ENCODE measurements around the gene REXO1.

The REXO1 gene

DNA sequence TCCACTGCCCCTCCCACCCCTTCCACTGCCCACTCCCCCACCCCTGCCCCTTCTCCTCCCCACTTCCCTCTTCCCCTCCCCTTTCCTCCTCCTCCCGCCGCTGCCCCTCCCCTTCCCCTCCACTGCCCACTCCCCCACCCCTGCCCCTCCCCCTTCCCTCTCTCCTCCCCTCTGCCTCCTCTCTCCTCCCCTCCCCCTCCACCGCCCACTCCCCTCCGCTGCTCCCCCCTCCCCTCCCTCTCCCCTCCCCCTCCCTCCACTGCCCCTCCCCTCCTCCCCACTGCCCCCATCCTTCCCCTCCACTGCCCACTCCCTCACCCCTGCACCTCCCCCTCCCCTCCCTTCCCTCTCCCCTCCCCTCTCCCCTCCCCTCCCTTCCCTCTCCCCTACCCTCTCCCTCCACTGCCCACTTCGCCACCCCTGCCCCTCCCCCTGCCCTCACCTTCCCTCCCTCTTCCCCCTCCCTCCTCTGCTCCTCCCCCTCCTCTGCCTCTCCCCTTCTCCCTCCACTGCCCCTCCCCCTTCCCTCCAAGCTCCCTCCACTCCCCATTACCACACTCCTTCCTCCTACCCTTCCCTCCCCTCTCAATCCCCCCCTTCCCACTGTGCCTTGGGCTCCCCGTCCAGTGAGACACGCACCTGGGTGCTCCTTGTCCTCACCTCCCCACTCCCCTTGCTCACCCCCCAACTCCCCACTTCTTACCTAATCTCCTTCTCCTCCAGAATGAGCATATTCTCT, 58.1 kb downstream of the REXO1 start:
- no peaks in the 10 kb centered on the region for H3K36me3 ChIP-seq (ENCODE audit: control insufficient read depth, insufficient read depth, low read length)
- no peak overlapping the region for H3K4me3 ChIP-seq (ENCODE audit: low read length)
- no peak overlapping the region for H3K9ac ChIP-seq (ENCODE audit: low read length)
- no peaks in the 10 kb centered on the region for H3K4me1 ChIP-seq (ENCODE audit: control insufficient read depth, insufficient read depth, low read length)
- H3K27me3 ChIP-seq (ENCODE audit: control insufficient read depth, insufficient read depth, low read length), result no peaks in the 10 kb centered on the region
- no peak overlapping the region for H3K27ac ChIP-seq (ENCODE audit: low read depth, low read length)

DNA sequence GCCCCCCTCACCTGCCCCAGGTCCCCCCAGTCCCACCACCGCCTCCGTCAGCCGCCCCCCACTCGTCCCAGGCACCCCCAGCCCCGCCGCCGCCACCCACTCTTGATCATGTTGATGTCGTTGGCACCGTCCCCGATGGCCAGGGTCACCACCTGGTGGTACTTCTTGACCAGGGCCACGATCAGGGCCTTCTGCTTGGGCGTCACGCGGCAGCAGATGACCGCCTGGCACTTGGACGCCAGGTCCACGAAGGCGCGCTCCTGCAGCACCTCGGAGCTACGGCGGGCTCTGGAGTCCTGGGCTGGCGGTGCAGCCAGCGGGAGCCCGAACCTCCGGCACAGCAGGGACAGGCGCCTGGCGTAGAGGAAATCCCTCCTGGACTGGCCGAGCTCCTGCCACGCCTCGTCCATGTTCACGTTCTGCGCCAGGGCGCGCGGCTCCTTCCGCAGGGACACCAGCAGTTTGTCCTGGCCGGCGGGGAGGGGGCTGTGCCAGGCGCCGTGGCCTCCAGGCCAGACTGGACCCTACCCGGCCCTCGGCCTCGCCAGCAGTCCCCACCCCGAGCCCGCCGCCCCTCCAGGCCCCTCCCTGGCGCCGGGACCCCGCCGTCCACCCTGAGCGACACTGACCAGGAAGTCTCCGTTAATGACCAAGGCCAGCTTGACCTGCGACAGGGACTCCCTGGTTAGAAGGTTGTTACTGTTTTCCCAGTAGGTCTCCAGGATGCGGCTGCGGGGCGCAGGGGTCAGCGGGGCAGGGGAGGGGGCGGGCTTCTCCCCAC, 58.8 kb downstream of the REXO1 start:
- Histone ChIP-seq H3K9ac (ENCODE audit: low read length) (no peak overlapping the region), H3K27ac (ENCODE audit: low read depth, low read length) (no peak overlapping the region), H3K27me3 (ENCODE audit: control insufficient read depth, insufficient read depth, low read length) (no peaks in the 10 kb centered on the region), H3K4me3 (ENCODE audit: low read length) (no peak overlapping the region), H3K4me1 (ENCODE audit: control insufficient read depth, insufficient read depth, low read length) (no peaks in the 10 kb centered on the region), H3K36me3 (ENCODE audit: control insufficient read depth, insufficient read depth, low read length) (no peaks in the 10 kb centered on the region)

DNA sequence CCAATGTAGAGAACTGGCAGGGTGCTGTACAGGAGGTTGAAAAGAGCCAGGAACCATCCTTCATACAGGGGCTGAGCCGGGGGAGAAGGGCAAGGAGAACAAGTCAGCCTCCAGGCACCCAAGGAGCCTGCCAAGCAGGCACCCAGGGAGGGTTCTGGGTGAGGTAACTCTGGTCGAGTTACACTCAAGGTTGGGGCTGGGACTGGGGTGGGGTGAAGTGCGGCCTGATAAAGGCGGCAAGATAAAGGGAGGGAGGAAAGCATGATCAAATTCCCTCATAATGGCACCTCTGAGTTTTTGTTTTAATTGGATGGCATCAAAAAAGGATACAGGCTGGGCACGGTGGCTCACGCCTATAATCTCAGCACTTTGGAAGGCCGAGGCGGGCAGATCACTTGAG, 61.2 kb downstream of the REXO1 start:
- Histone ChIP-seq H3K9ac (ENCODE audit: low read length) (no peak overlapping the region), H3K27ac (ENCODE audit: low read depth, low read length) (no peak overlapping the region), H3K27me3 (ENCODE audit: control insufficient read depth, insufficient read depth, low read length) (peaks cover 5% of the 10 kb centered on the region), H3K4me1 (ENCODE audit: control insufficient read depth, insufficient read depth, low read length) (no peaks in the 10 kb centered on the region), H3K4me3 (ENCODE audit: low read length) (no peak overlapping the region), H3K36me3 (ENCODE audit: control insufficient read depth, insufficient read depth, low read length) (no peaks in the 10 kb centered on the region)

DNA sequence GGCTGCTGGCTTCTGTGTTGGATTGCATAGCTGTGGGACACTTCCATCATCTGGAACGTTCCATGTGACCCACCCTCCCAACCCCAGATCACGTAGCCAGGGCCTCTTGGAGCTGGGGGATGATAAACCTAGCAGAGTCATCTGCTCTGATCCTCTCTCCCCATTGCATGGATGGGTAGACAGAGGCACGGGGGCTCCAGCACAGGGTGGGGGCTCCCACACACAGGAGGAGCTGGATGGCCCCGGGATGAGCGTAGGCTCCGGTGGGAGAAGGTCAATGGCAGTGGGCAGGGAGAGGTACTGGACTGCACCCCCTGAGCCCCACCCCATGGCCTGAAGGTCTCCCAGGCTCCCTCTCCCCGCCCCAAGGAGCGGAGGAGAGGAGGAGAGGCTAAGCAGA, 61.6 kb downstream of the REXO1 start:
- Histone ChIP-seq H3K27me3 (ENCODE audit: control insufficient read depth, insufficient read depth, low read length) (peaks cover 5% of the 10 kb centered on the region), H3K9ac (ENCODE audit: low read length) (no peak overlapping the region), H3K36me3 (ENCODE audit: control insufficient read depth, insufficient read depth, low read length) (no peaks in the 10 kb centered on the region), H3K4me1 (ENCODE audit: control insufficient read depth, insufficient read depth, low read length) (no peaks in the 10 kb centered on the region), H3K27ac (ENCODE audit: low read depth, low read length) (no peak overlapping the region), H3K4me3 (ENCODE audit: low read length) (no peak overlapping the region)

DNA sequence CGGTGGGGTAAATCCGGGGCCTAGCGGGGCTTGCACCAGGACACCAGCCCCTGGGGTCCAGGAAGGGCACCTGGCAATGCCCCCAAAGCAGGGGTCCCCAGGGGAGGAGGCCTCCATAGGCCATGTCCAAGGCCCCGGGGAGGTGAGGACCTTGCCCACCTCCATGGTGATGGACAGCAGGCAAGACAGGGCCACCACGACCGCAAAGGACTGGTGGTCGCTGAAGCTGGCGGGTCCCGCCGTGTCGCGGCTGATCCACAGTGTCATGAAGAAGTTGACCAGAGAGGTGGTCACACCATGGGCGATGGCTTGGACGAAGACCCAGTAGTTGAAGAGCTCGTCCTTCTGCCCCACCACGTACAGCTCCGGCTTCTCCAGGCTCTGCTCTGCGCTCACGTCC, 63.0 kb downstream of the REXO1 start:
- H3K4me3 ChIP-seq (ENCODE audit: low read length), result no peak overlapping the region
- no peaks in the 10 kb centered on the region for H3K36me3 ChIP-seq (ENCODE audit: control insufficient read depth, insufficient read depth, low read length)
- no peak overlapping the region for H3K9ac ChIP-seq (ENCODE audit: low read length)
- H3K4me1 ChIP-seq (ENCODE audit: control insufficient read depth, insufficient read depth, low read length), result no peaks in the 10 kb centered on the region
- H3K27ac ChIP-seq (ENCODE audit: low read depth, low read length), result no peak overlapping the region
- peaks cover 9% of the 10 kb centered on the region for H3K27me3 ChIP-seq (ENCODE audit: control insufficient read depth, insufficient read depth, low read length)

DNA sequence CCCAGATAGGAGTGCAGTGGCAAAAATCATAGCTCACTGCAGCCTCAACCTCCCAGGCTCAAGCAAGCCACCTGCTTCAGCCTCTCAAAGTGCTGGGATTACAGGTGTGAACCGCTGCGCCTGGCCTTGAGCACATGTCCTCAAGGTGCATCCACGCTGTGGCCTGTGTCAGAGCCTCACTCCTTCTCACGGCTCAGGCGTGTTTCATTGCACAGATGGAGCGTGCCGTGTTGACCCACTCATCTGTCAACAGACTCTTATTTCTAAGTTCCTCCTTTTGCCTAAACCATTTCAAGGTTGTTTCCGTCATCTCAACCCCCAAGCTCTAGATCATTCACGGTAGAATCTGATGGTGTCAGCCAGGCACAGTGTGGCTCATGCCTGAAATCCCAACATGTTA, 64.4 kb downstream of the REXO1 start:
- Histone ChIP-seq H3K4me1 (ENCODE audit: control insufficient read depth, insufficient read depth, low read length) (no peaks in the 10 kb centered on the region), H3K27ac (ENCODE audit: low read depth, low read length) (no peak overlapping the region), H3K27me3 (ENCODE audit: control insufficient read depth, insufficient read depth, low read length) (peaks cover 14% of the 10 kb centered on the region), H3K4me3 (ENCODE audit: low read length) (no peak overlapping the region), H3K36me3 (ENCODE audit: control insufficient read depth, insufficient read depth, low read length) (no peaks in the 10 kb centered on the region), H3K9ac (ENCODE audit: low read length) (no peak overlapping the region)

DNA sequence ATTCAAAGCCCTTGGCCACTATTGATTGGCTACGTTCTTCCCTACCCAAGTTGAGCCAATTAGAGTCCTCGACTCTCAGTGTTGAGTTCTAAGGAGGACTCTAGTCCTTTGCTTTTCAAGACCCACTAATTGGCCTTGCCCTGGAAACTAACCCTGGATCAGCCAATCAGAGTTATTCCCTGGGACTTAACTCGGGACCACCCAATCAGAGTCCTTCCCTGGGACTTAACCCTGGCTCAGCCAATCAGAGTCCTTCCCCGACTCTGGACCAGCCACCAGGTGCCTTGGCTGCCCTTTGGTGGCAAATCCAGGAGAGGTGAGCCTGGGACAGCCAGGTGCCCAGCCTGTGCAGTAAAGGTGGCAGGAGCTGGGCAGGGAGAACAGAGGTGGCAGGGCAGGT, 64.9 kb downstream of the REXO1 start:
- H3K4me1 ChIP-seq (ENCODE audit: control insufficient read depth, insufficient read depth, low read length), result no peaks in the 10 kb centered on the region
- H3K27ac ChIP-seq (ENCODE audit: low read depth, low read length), result no peak overlapping the region
- H3K27me3 ChIP-seq (ENCODE audit: control insufficient read depth, insufficient read depth, low read length), result peaks cover 14% of the 10 kb centered on the region

DNA sequence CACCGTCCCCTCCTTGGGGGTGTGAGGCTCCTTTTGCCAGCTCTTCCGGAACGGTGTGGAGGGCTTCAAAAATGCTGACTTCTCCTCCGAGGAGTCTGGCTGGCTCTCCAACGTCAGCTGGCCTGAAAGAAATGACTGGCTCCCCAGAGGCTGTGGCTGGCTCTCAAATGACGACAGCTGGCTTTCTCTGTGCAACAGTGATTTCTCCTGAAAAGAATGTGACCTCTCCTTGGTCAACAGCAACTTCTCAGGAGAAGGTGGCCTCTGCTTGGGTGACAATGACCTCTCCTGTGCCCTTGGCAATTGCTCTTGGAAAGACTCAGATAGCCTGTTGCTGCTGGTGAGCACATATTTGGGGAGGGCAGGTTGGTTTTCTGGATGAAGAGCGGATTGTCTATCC, 65.8 kb downstream of the REXO1 start:
- Histone ChIP-seq H3K9ac (ENCODE audit: low read length) (no peak overlapping the region), H3K4me3 (ENCODE audit: low read length) (no peak overlapping the region), H3K27ac (ENCODE audit: low read depth, low read length) (no peak overlapping the region), H3K27me3 (ENCODE audit: control insufficient read depth, insufficient read depth, low read length) (peaks cover 14% of the 10 kb centered on the region), H3K4me1 (ENCODE audit: control insufficient read depth, insufficient read depth, low read length) (no peaks in the 10 kb centered on the region), H3K36me3 (ENCODE audit: control insufficient read depth, insufficient read depth, low read length) (no peaks in the 10 kb centered on the region)

More for the DNA sequence above, 64.9 kb downstream of the REXO1 start:
- Histone ChIP-seq H3K9ac (ENCODE audit: low read length) (no peak overlapping the region), H3K36me3 (ENCODE audit: control insufficient read depth, insufficient read depth, low read length) (no peaks in the 10 kb centered on the region), H3K4me3 (ENCODE audit: low read length) (no peak overlapping the region)

DNA sequence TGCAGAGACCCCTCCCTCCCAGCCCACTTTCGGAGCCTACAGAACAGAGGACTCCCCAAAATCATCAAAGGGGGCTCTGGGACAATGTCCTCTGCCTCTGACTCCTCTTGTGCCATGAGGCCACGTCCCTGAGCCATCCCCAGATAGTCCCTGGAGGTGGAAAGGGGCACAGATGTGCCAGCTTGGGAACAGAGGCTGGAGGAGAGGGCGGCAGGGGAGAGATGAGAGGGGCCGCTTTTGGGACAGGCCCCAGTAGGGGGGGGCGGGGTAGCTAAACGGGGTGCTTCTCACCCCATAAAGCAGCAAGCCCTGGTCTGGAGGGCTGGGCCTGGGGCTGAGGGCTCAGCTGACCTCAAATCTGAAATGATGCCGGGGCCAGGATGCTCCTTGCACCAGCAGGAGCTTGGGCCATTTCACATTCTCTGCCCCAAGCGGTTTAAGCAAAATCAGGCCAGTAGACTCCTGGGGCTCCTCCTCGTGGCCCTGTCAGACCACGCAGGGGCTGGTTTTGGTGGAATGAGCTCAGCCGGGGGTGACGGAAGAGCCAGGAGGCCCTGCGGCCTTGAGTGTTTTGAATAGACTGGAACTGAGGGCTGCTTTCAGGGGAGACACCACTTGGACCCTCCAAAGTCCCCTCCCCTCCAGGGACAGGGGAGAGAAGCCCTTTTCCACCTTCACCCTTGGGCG, 67.9 kb downstream of the REXO1 start:
- H3K9ac ChIP-seq (ENCODE audit: low read length), result no peak overlapping the region
- no peak overlapping the region for H3K27ac ChIP-seq (ENCODE audit: low read depth, low read length)
- peaks cover 25% of the 10 kb centered on the region for H3K27me3 ChIP-seq (ENCODE audit: control insufficient read depth, insufficient read depth, low read length)
- no peak overlapping the region for H3K4me3 ChIP-seq (ENCODE audit: low read length)
- H3K36me3 ChIP-seq (ENCODE audit: control insufficient read depth, insufficient read depth, low read length), result no peaks in the 10 kb centered on the region
- H3K4me1 ChIP-seq (ENCODE audit: control insufficient read depth, insufficient read depth, low read length), result no peaks in the 10 kb centered on the region

DNA sequence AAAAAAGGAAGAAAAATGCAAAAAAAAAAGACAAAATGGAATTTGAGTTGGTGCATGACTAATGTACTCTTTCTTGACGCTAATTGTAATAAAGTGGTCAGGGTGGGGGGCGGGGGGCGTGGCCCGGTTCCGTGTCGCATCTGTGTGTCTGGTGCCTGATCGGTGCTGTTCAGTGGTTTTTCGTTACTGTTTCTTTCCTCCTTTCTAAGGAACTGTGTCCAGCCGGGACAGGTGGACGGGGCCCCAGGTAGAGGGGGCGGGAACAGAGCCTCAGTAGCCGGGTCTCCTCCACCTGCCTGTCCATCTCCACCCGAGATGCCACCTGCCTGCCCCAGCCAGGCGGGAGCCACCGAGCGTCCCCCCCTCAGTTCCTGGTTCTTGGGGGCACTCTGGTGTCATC, 68.7 kb downstream of the REXO1 start:
- no peak overlapping the region for H3K27ac ChIP-seq (ENCODE audit: low read depth, low read length)
- no peak overlapping the region for H3K4me3 ChIP-seq (ENCODE audit: low read length)
- H3K27me3 ChIP-seq (ENCODE audit: control insufficient read depth, insufficient read depth, low read length), result peaks cover 28% of the 10 kb centered on the region
- no peaks in the 10 kb centered on the region for H3K36me3 ChIP-seq (ENCODE audit: control insufficient read depth, insufficient read depth, low read length)
- no peaks in the 10 kb centered on the region for H3K4me1 ChIP-seq (ENCODE audit: control insufficient read depth, insufficient read depth, low read length)
- no peak overlapping the region for H3K9ac ChIP-seq (ENCODE audit: low read length)

DNA sequence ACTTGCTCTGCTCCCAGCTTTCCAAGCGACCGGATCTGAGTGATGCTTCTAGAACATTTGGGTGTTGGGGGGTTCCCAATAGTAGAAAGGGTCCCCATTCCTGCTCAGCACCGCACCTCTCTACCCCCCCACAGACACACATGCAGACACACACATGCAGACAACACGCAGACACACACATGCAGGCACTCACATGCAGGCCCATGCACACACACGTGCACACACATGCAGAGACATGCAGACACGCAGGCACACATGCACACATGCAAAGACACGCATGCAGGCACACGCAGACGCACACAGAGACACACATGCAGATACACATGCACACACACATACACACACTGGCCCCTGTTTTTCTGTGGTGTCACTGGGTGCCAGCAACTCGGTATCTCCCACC, 71.1 kb downstream of the REXO1 start:
- no peaks in the 10 kb centered on the region for H3K36me3 ChIP-seq (ENCODE audit: control insufficient read depth, insufficient read depth, low read length)
- H3K27ac ChIP-seq (ENCODE audit: low read depth, low read length), result no peak overlapping the region
- H3K4me1 ChIP-seq (ENCODE audit: control insufficient read depth, insufficient read depth, low read length), result no peaks in the 10 kb centered on the region
- H3K9ac ChIP-seq (ENCODE audit: low read length), result no peak overlapping the region
- H3K27me3 ChIP-seq (ENCODE audit: control insufficient read depth, insufficient read depth, low read length), result peaks cover 32% of the 10 kb centered on the region
- no peak overlapping the region for H3K4me3 ChIP-seq (ENCODE audit: low read length)

DNA sequence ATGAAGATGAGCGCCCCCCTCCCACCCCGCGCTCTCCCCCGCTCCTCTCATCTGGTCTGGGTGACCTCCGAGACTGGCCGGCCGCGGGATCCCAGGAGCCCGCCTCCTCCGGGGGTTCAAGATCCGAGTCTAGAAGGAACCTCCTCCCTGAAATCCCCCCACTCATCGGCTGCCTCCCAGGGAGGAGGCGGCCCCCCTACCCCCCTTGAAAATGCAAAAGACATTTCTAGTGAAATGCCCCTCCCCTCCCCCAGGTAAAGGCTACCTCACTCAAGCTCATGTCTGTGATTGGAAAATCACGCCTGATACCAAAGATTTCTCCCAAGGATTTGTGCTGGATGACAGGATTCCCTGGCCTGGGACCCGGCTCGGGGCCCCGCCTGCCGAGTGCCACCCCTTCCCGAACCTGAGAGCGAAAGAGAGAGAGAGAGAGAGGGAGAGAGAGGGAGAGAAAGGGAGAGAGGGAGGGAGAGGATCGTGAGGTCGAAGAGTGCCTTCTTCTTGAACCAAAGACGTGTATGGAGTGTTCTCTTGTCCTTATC, 71.6 kb downstream of the REXO1 start:
- no peak overlapping the region for H3K27ac ChIP-seq (ENCODE audit: low read depth, low read length)
- no peaks in the 10 kb centered on the region for H3K36me3 ChIP-seq (ENCODE audit: control insufficient read depth, insufficient read depth, low read length)
- no peaks in the 10 kb centered on the region for H3K4me1 ChIP-seq (ENCODE audit: control insufficient read depth, insufficient read depth, low read length)
- H3K27me3 ChIP-seq (ENCODE audit: control insufficient read depth, insufficient read depth, low read length), result peaks cover 32% of the 10 kb centered on the region
- H3K9ac ChIP-seq (ENCODE audit: low read length), result no peak overlapping the region
- H3K4me3 ChIP-seq (ENCODE audit: low read length), result no peak overlapping the region

Measured in rectal smooth muscle tissue (tissue), 1 donor.